DND-41 (cell line): ENCODE results near the gene MRPL53.

Experiments used
- EZH2 ChIP-seq: IDR thresholded peaks from 3 replicates; pipeline ENCODE4 v1.6.1; 2012; ENCODE audit warnings: borderline replicate concordance, low read depth, mild to moderate bottlenecking, moderate library complexity, low read length, inconsistent platforms; ENCODE audit not compliant: severe bottlenecking
- TF ChIP-seq, protein P1 (sequence below): IDR thresholded peaks from 2 replicates; pipeline ENCODE4 v1.5.1; 2012; ENCODE audit warnings: borderline replicate concordance, low read length, moderate library complexity, mild to moderate bottlenecking; ENCODE audit not compliant: poor library complexity, severe bottlenecking; ENCODE audit errors: extremely low read depth

- TF ChIP-seq, protein P1, sequence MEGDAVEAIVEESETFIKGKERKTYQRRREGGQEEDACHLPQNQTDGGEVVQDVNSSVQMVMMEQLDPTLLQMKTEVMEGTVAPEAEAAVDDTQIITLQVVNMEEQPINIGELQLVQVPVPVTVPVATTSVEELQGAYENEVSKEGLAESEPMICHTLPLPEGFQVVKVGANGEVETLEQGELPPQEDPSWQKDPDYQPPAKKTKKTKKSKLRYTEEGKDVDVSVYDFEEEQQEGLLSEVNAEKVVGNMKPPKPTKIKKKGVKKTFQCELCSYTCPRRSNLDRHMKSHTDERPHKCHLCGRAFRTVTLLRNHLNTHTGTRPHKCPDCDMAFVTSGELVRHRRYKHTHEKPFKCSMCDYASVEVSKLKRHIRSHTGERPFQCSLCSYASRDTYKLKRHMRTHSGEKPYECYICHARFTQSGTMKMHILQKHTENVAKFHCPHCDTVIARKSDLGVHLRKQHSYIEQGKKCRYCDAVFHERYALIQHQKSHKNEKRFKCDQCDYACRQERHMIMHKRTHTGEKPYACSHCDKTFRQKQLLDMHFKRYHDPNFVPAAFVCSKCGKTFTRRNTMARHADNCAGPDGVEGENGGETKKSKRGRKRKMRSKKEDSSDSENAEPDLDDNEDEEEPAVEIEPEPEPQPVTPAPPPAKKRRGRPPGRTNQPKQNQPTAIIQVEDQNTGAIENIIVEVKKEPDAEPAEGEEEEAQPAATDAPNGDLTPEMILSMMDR: no peak
- no peak for TF ChIP-seq EZH2
These were observed 25.5 kb upstream of the MRPL53 start for GRCh38 chr2:74497777-74498499.
